SK-MEL-5 (cell line): ENCODE results near the gene GLI1. TPM values are rescaled to one million over a fixed set of nuclear protein-coding genes. Genes with fewer than 3 reads are reported as not detected.
"Not testable (repeated sequence)": the region's sequence is repeated elsewhere in the genome, so short reads cannot be mapped to it uniquely, and the experiment has no call there.

ENCODE experiments used
- DNase-seq: peaks from one replicate; pipeline ENCODE4 v3.0.0-alpha.2; 2016; ENCODE audit warnings: low read depth, low spot score
- in situ Hi-C: cut with HindIII; loops from 2 replicates; pipeline ENCODE4 v1.10.0; 2016; ENCODE audit warnings: low sequenced_read_pairs, high pct_unique_total_duplicates, low pct_unique_long_range_greater_than_20kb
- polyA plus RNA-seq, 2 experiments: library from polyadenylated mRNA; depleted of rRNA; stranded (reverse); fragments of >200 nt; gene quantifications; 2 replicates each; pipeline ENCODE4 v1.2.3, GENCODE V29; 2015
- total RNA-seq: library from RNA; depleted of rRNA; stranded (reverse); fragments of >200 nt; shearing (Covaris generic); gene quantifications from 2 replicates; pipeline ENCODE4 v1.2.3, GENCODE V29; 2014; rRNA removed

GLI1 gene
- 0.16 and 1.9 TPM in 2 replicates for total RNA-seq
- polyA plus RNA-seq (2015; cell fraction: cytosol; rRNA removed) = 0.07 and 0.16 TPM in 2 replicates
- polyA plus RNA-seq (2015; cell fraction: nucleus; rRNA removed) = 1.8 and 6.6 TPM in 2 replicates

- in situ Hi-C loops = no loop called here
- no peak for DNase-seq
These were observed at the start of gene GLI1 for GRCh38 chr12:57459750-57460467. TSS of gene GLI1 (plus strand) at chr12:57459785. CDS start at chr12:57463692, 3,907 bp downstream.

- in situ Hi-C loops = no loop called here
- no peak for DNase-seq
These were observed 49.1 kb upstream of the GLI1 start for GRCh38 chr12:57410534-57410933.

GRCh38 chr12:57414160-57414559 is 45.4 kb upstream of the GLI1 start:
- in situ Hi-C loops, DNase-seq: not testable (repeated sequence)

- in situ Hi-C loops = no loop called here
- DNase-seq = no peak
These were observed 44.5 kb upstream of the GLI1 start for GRCh38 chr12:57415088-57415487.

- no peak for DNase-seq
- in situ Hi-C loops = no loop called here
These were observed 43.3 kb upstream of the GLI1 start for GRCh38 chr12:57416039-57416996.

- in situ Hi-C loops = no loop called here
- no peak for DNase-seq
These were observed 41.3 kb upstream of the GLI1 start for GRCh38 chr12:57418255-57418654.

GRCh38 chr12:57419495-57419894 is 40.1 kb upstream of the GLI1 start:
- in situ Hi-C loops = no loop called here
- no peak for DNase-seq

- in situ Hi-C loops = no loop called here
- DNase-seq = no peak
These were observed 39.1 kb upstream of the GLI1 start for GRCh38 chr12:57420482-57420881.

GRCh38 chr12:57426948-57427347 is 32.6 kb upstream of the GLI1 start:
- DNase-seq, in situ Hi-C loops: not testable (repeated sequence)

- DNase-seq = no peak
- in situ Hi-C loops = no loop called here
These were observed 30.6 kb upstream of the GLI1 start for GRCh38 chr12:57428965-57429364.

- DNase-seq = no peak
- in situ Hi-C loops = no loop called here
These were observed 30.0 kb upstream of the GLI1 start for GRCh38 chr12:57429473-57430111.

GRCh38 chr12:57430112-57430930 is 29.3 kb upstream of the GLI1 start:
- peak; percentile 28 for DNase-seq
- in situ Hi-C loops = no loop called here

- in situ Hi-C loops = no loop called here
These were observed 28.5 kb upstream of the GLI1 start, which contains the start of gene R3HDM2 for GRCh38 chr12:57430931-57431566. TSS of gene R3HDM2 (minus strand) at chr12:57431043. CDS start at chr12:57310428, 120,615 bp downstream.

GRCh38 chr12:57431654-57432188 is 27.9 kb upstream of the GLI1 start:
- in situ Hi-C loops = no loop called here
- no peak for DNase-seq

More at GRCh38 chr12:57430931-57431566, 28.5 kb upstream of the GLI1 start, which contains the start of gene R3HDM2:
- peak; percentile 95 for DNase-seq

GRCh38 chr12:57433370-57433769 is 26.2 kb upstream of the GLI1 start:
- in situ Hi-C loops = no loop called here
- no peak for DNase-seq

- no peak for DNase-seq
- in situ Hi-C loops = no loop called here
These were observed 24.9 kb upstream of the GLI1 start, which contains the start of gene INHBC for GRCh38 chr12:57434517-57435223. TSS of gene INHBC (plus strand) at chr12:57434784. CDS start at chr12:57434887, 103 bp downstream.
